CD14-positive monocyte (primary cell): ENCODE measurements around the gene SGCB. TPM values are rescaled to one million over a fixed set of nuclear protein-coding genes. Genes with fewer than 3 reads are reported as not detected.

ENCODE experiments used
- DNase-seq, 3 donors: peaks; one replicate each; pipeline ENCODE4 v3.0.0-alpha.2; 2011 to 2022
- H2AFZ ChIP-seq: 2 replicates; pipeline ENCODE4 v1.6.0; 2012; ENCODE audit warnings: mild to moderate bottlenecking, low read depth, low read length, inconsistent platforms; ENCODE audit not compliant: insufficient read depth, poor library complexity, severe bottlenecking
- H3K27ac ChIP-seq, 2 donors: 1 replicate in 1 of 2; 2 replicates in 1 of 2; pipeline ENCODE4 v1.5.1; 2012 to 2013; ENCODE audit warnings: low read length in 2 of 2, control low read depth in 1 of 2, inconsistent platforms in 1 of 2, low read depth in 1 of 2, mild to moderate bottlenecking in 1 of 2
- H3K27me3 ChIP-seq, 2 donors: one replicate each; pipeline versions ENCODE4 v1.6.0 to v1.6.1; 2011 to 2013; ENCODE audit warnings: low read length in 2 of 2; ENCODE audit not compliant: control insufficient read depth in 2 of 2, insufficient read depth in 2 of 2
- H3K36me3 ChIP-seq, 2 donors: replicated peaks in 1 of 2; 1 replicate in 1 of 2; 2 replicates in 1 of 2; pipeline versions ENCODE4 v1.5.1 to v1.6.1; 2012 to 2013; ENCODE audit warnings: low read length in 2 of 2, control low read depth in 1 of 2, inconsistent platforms in 1 of 2, mild to moderate bottlenecking in 1 of 2; ENCODE audit not compliant: insufficient read depth in 2 of 2, control insufficient read depth in 1 of 2
- H3K4me1 ChIP-seq, 2 donors: 1 replicate in 1 of 2; 2 replicates in 1 of 2; pipeline versions ENCODE4 v1.5.1 to v1.6.1; 2012 to 2013; ENCODE audit warnings: low read length in 2 of 2, control low read depth in 1 of 2, inconsistent platforms in 1 of 2, mild to moderate bottlenecking in 1 of 2, moderate library complexity in 1 of 2; ENCODE audit not compliant: insufficient read depth in 2 of 2, control insufficient read depth in 1 of 2
- H3K4me2 ChIP-seq: replicated peaks from 2 replicates; pipeline ENCODE3; 2012; ENCODE audit warnings: low read length, moderate library complexity, mild to moderate bottlenecking; ENCODE audit not compliant: poor library complexity, severe bottlenecking; ENCODE audit errors: extremely low read depth
- H3K4me3 ChIP-seq, 3 experiments: fragments of 200-600 bp in 1 of 3; sonication (generic) in 1 of 3; replicated peaks in 1 of 3; 1 replicate in 2 of 3; 2 replicates in 1 of 3; pipeline ENCODE4 v1.5.1; 2011 to 2013; ENCODE audit warnings: low read length in 3 of 3, mild to moderate bottlenecking in 3 of 3, control low read depth in 2 of 3, low read depth in 2 of 3, inconsistent platforms in 1 of 3, moderate library complexity in 1 of 3
- H3K79me2 ChIP-seq: 2 replicates; pipeline ENCODE4 v1.6.0; 2012; ENCODE audit warnings: mild to moderate bottlenecking, control low read depth, inconsistent platforms, low read length, moderate library complexity; ENCODE audit not compliant: insufficient read depth
- H3K9ac ChIP-seq: 2 replicates; pipeline ENCODE4 v1.6.0; 2017; ENCODE audit warnings: low read length, mild to moderate bottlenecking; ENCODE audit not compliant: insufficient read depth, poor library complexity, severe bottlenecking
- H3K9me3 ChIP-seq, 2 donors: replicated peaks in 1 of 2; 1 replicate in 1 of 2; 2 replicates in 1 of 2; pipeline versions ENCODE4 v1.5.1 to v1.6.1; 2012 to 2013; ENCODE audit warnings: low read length in 2 of 2, control low read depth in 1 of 2; ENCODE audit not compliant: control insufficient read depth in 1 of 2, insufficient read depth in 1 of 2
- H4K20me1 ChIP-seq: 2 replicates; pipeline ENCODE4 v1.6.0; 2012; ENCODE audit warnings: mild to moderate bottlenecking, low read length, control low read depth, moderate library complexity; ENCODE audit not compliant: insufficient read depth
- H3K27ac Mint-ChIP-seq, 7 donors: one replicate each; pipeline ENCODE4 v1.8.0; 2020; ENCODE audit warnings: mild to moderate bottlenecking in 7 of 7, mixed read lengths in 7 of 7, moderate library complexity in 6 of 7, inconsistent platforms in 2 of 7
- H3K27me3 Mint-ChIP-seq, 3 donors: one replicate each; pipeline ENCODE4 v1.8.0; 2021 to 2022; ENCODE audit warnings: low read depth in 3 of 3, mild to moderate bottlenecking in 3 of 3, mixed read lengths in 3 of 3, moderate library complexity in 3 of 3, inconsistent platforms in 1 of 3
- H3K36me3 Mint-ChIP-seq, 2 donors: one replicate each; pipeline ENCODE4 v1.8.0; 2020; ENCODE audit warnings: mixed read lengths in 2 of 2, inconsistent platforms in 1 of 2, mild to moderate bottlenecking in 1 of 2
- H3K4me1 Mint-ChIP-seq: one replicate; pipeline ENCODE4 v1.8.0; 2020; ENCODE audit warnings: mild to moderate bottlenecking, mixed read lengths
- H3K4me3 Mint-ChIP-seq, 2 donors: one replicate each; pipeline ENCODE4 v1.8.0; 2020; ENCODE audit warnings: mild to moderate bottlenecking in 2 of 2, mixed read lengths in 2 of 2, moderate library complexity in 1 of 2
- H3K9me3 Mint-ChIP-seq, 7 donors: one replicate each; pipeline ENCODE4 v1.8.0; 2020 to 2022; ENCODE audit warnings: mixed read lengths in 7 of 7, mild to moderate bottlenecking in 6 of 7, moderate library complexity in 6 of 7, inconsistent platforms in 2 of 7
- WGBS: methylation state at CpG from one replicate; pipeline ENCODE4 v1.1.5; 2013; ENCODE audit warnings: missing lambda C conversion rate; ENCODE audit not compliant: insufficient coverage; 5-methylcytosine and 5-hydroxymethylcytosine counted together
- intact Hi-C, 2 donors: fragments of 100-400 bp; cut with micrococcal nuclease; formaldehyde crosslinking; loops; one replicate each; pipeline versions ENCODE4 v1.15.0 to v1.15.1; 2023
- polyA plus RNA-seq, 3 donors: library from polyadenylated mRNA; depleted of rRNA in 1 of 3; unstranded in 2 of 3; stranded (reverse) in 1 of 3; fragments of 300-500 nt in 2 of 3; fragments of >200 nt in 1 of 3; fragmentation: Illumina TruSeq in 2 of 3; gene quantifications; 1 replicate in 2 of 3; 2 replicates in 1 of 3; pipeline ENCODE4 v1.2.3, GENCODE V29; 2012 to 2021
- TF ChIP-seq, protein P1 (sequence below): fragments of 200-600 bp; IDR thresholded peaks from one replicate; pipeline ENCODE4 v1.8.0; 2022; ENCODE audit warnings: antibody characterized with exemption, mild to moderate bottlenecking

Gene SGCB
- polyA plus RNA-seq, 3 donors: 0.77 to 0.96 (median 0.95) TPM

DNA sequence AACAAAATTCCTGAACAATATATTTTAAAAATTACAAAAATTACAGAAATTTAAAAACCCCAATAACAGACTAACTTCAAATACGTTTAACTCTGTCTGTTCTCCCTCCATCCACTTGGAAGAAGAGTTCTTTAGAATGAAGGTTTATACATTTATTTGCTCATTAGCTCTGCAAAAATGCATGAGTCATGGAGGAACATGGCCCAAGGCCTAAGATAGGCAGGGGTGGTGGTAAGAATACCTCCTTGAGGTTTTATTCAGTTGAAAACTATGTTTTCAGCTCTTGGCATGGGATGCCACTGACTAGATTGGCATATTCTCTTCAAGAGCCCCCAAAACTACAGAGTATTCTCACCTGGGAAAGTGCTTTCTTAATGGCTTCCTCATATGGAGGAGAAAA lies 9.1 kb downstream of the SGCB start:
- intact Hi-C loops: loop anchor here in 1 of 2 donors (5.0 kb wide), 1 partner anchor 132 kb away; no protein-coding TSS in a partner anchor
- TF ChIP-seq, protein P1, sequence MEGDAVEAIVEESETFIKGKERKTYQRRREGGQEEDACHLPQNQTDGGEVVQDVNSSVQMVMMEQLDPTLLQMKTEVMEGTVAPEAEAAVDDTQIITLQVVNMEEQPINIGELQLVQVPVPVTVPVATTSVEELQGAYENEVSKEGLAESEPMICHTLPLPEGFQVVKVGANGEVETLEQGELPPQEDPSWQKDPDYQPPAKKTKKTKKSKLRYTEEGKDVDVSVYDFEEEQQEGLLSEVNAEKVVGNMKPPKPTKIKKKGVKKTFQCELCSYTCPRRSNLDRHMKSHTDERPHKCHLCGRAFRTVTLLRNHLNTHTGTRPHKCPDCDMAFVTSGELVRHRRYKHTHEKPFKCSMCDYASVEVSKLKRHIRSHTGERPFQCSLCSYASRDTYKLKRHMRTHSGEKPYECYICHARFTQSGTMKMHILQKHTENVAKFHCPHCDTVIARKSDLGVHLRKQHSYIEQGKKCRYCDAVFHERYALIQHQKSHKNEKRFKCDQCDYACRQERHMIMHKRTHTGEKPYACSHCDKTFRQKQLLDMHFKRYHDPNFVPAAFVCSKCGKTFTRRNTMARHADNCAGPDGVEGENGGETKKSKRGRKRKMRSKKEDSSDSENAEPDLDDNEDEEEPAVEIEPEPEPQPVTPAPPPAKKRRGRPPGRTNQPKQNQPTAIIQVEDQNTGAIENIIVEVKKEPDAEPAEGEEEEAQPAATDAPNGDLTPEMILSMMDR: no peak
- Mint-ChIP-seq H3K27me3 (peaks cover 0 to 2% (median 1%) of the 10 kb centered on the region in 3 donors), H3K9me3 (peaks cover 0 to 2% (median 0%) of the 10 kb centered on the region in 7 donors), H3K27ac (no peak overlapping the region), H3K4me3 (no peak overlapping the region), H3K4me1 (peaks cover 7% of the 10 kb centered on the region), H3K36me3 (peaks cover 2 to 3% of the 10 kb centered on the region in 2 donors)
- Histone ChIP-seq H2AFZ (no peak overlapping the region), H3K27ac (no peak overlapping the region), H3K36me3 (no peaks in the 10 kb centered on the region), H3K27me3 (no peaks in the 10 kb centered on the region), H3K9me3 (no peaks in the 10 kb centered on the region), H3K9ac (no peak overlapping the region), H4K20me1 (no peaks in the 10 kb centered on the region), H3K79me2 (no peaks in the 10 kb centered on the region), H3K4me2 (no peak overlapping the region), H3K4me1 (peaks cover 3 to 5% of the 10 kb centered on the region in 2 donors), H3K4me3 (no peak overlapping the region)
- no CpG with 5 or more reads among the region's 1 CpG for WGBS
- no peak for DNase-seq

DNA sequence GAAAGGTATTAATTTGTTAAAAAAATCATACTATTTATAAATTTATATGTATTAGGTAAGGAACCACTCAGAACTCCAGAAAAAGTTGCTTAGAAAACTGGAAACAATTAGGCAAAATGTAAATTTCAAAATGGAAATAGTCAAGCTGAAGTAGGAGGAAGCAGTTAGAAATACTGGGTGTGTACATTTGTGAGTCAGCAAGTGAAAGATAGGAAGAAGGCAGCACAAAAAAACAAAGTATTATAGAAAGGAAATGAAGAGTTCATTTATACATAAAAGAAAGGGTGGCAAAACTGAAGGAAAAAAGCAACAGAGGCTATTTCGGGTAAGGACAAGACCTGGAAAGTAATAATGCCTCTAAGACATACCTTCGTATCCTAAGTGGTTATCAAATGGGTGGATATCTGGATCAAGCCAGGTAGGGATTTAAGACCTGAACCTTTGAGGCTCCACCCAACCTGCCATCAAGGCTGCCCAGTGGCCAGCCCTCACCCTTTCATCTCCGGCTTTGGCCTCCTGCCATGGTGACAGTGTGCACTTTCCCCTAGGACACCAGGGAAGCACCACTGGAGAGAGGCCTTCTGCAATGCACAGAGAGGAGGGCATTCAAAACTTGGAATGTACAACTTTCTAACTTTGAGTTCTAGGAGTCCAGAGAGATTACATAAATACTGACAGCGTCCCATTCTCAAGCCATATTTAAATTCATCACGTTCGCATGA lies 18.0 kb downstream of the SGCB start, which contains the start of gene LRRC66:
LRRC66 (minus strand) TSS at position 428 of the 722 bp plus-strand sequence. CDS start 2,750 bp downstream, outside the sequence.
- no peaks in the 10 kb centered on the region for H3K27me3 ChIP-seq
- Mint-ChIP-seq H3K27ac (peak within 1 kb of the TSS; percentile 45 to 83 (median 65)), H3K36me3 (no peaks in the 10 kb centered on the region), H3K4me1 (peaks cover 20% of the 10 kb centered on the region), H3K9me3 (no peaks in the 10 kb centered on the region), H3K4me3 (no peak within 1 kb of the TSS), H3K27me3 (no peaks in the 10 kb centered on the region)
- no peaks in the 10 kb centered on the region for H4K20me1 ChIP-seq
- H2AFZ ChIP-seq: peak within 1 kb of the TSS; percentile 46
- H3K9ac ChIP-seq: no peak within 1 kb of the TSS
- TF ChIP-seq, protein P1: no peak
- peak within 1 kb of the TSS in 1 of 3 experiments; percentile 23 for H3K4me3 ChIP-seq
- WGBS: 92% methylated on average over 2 of the region's 6 CpGs
- peak within 1 kb of the TSS; percentile 49 to 81 for H3K27ac ChIP-seq
- no peaks in the 10 kb centered on the region for H3K79me2 ChIP-seq
- DNase-seq: peak in 1 of 3 donors; percentile 12
- no peaks in the 10 kb centered on the region for H3K9me3 ChIP-seq
- peak within 1 kb of the TSS; percentile 1 for H3K4me2 ChIP-seq
- intact Hi-C loops: loop anchor here in 1 of 2 donors (5.0 kb wide), 1 partner anchor 133 kb away; no protein-coding TSS in a partner anchor
- H3K36me3 ChIP-seq: no peaks in the 10 kb centered on the region
- peaks cover 13 to 21% of the 10 kb centered on the region in 2 donors for H3K4me1 ChIP-seq
